CD14-positive monocyte (primary cell): ENCODE results near the gene TP53BP2. TPM values are rescaled to one million over a fixed set of nuclear protein-coding genes. Genes with fewer than 3 reads are reported as not detected.
A peak's percentile ranks its signal among the peaks of the same experiment; 100 is the strongest.

ENCODE experiments used
- DNase-seq, 3 donors: peaks; one replicate each; pipeline ENCODE4 v3.0.0-alpha.2; 2011 to 2022
- H2AFZ ChIP-seq: 2 replicates; pipeline ENCODE4 v1.6.0; 2012; ENCODE audit warnings: mild to moderate bottlenecking, low read depth, low read length, inconsistent platforms; ENCODE audit not compliant: insufficient read depth, poor library complexity, severe bottlenecking
- H3K27ac ChIP-seq, 2 donors: 1 replicate in 1 of 2; 2 replicates in 1 of 2; pipeline ENCODE4 v1.5.1; 2012 to 2013; ENCODE audit warnings: low read length in 2 of 2, control low read depth in 1 of 2, inconsistent platforms in 1 of 2, low read depth in 1 of 2, mild to moderate bottlenecking in 1 of 2
- H3K27me3 ChIP-seq, 2 donors: one replicate each; pipeline versions ENCODE4 v1.6.0 to v1.6.1; 2011 to 2013; ENCODE audit warnings: low read length in 2 of 2; ENCODE audit not compliant: control insufficient read depth in 2 of 2, insufficient read depth in 2 of 2
- H3K36me3 ChIP-seq, 2 donors: replicated peaks in 1 of 2; 1 replicate in 1 of 2; 2 replicates in 1 of 2; pipeline versions ENCODE4 v1.5.1 to v1.6.1; 2012 to 2013; ENCODE audit warnings: low read length in 2 of 2, control low read depth in 1 of 2, inconsistent platforms in 1 of 2, mild to moderate bottlenecking in 1 of 2; ENCODE audit not compliant: insufficient read depth in 2 of 2, control insufficient read depth in 1 of 2
- H3K4me1 ChIP-seq, 2 donors: 1 replicate in 1 of 2; 2 replicates in 1 of 2; pipeline versions ENCODE4 v1.5.1 to v1.6.1; 2012 to 2013; ENCODE audit warnings: low read length in 2 of 2, control low read depth in 1 of 2, inconsistent platforms in 1 of 2, mild to moderate bottlenecking in 1 of 2, moderate library complexity in 1 of 2; ENCODE audit not compliant: insufficient read depth in 2 of 2, control insufficient read depth in 1 of 2
- H3K4me2 ChIP-seq: replicated peaks from 2 replicates; pipeline ENCODE3; 2012; ENCODE audit warnings: low read length, moderate library complexity, mild to moderate bottlenecking; ENCODE audit not compliant: poor library complexity, severe bottlenecking; ENCODE audit errors: extremely low read depth
- H3K4me3 ChIP-seq, 3 experiments: fragments of 200-600 bp in 1 of 3; sonication (generic) in 1 of 3; replicated peaks in 1 of 3; 1 replicate in 2 of 3; 2 replicates in 1 of 3; pipeline ENCODE4 v1.5.1; 2011 to 2013; ENCODE audit warnings: low read length in 3 of 3, mild to moderate bottlenecking in 3 of 3, control low read depth in 2 of 3, low read depth in 2 of 3, inconsistent platforms in 1 of 3, moderate library complexity in 1 of 3
- H3K79me2 ChIP-seq: 2 replicates; pipeline ENCODE4 v1.6.0; 2012; ENCODE audit warnings: mild to moderate bottlenecking, control low read depth, inconsistent platforms, low read length, moderate library complexity; ENCODE audit not compliant: insufficient read depth
- H3K9ac ChIP-seq: 2 replicates; pipeline ENCODE4 v1.6.0; 2017; ENCODE audit warnings: low read length, mild to moderate bottlenecking; ENCODE audit not compliant: insufficient read depth, poor library complexity, severe bottlenecking
- H3K9me3 ChIP-seq, 2 donors: replicated peaks in 1 of 2; 1 replicate in 1 of 2; 2 replicates in 1 of 2; pipeline versions ENCODE4 v1.5.1 to v1.6.1; 2012 to 2013; ENCODE audit warnings: low read length in 2 of 2, control low read depth in 1 of 2; ENCODE audit not compliant: control insufficient read depth in 1 of 2, insufficient read depth in 1 of 2
- H4K20me1 ChIP-seq: 2 replicates; pipeline ENCODE4 v1.6.0; 2012; ENCODE audit warnings: mild to moderate bottlenecking, low read length, control low read depth, moderate library complexity; ENCODE audit not compliant: insufficient read depth
- H3K27ac Mint-ChIP-seq, 7 donors: one replicate each; pipeline ENCODE4 v1.8.0; 2020; ENCODE audit warnings: mild to moderate bottlenecking in 7 of 7, mixed read lengths in 7 of 7, moderate library complexity in 6 of 7, inconsistent platforms in 2 of 7
- H3K27me3 Mint-ChIP-seq, 3 donors: one replicate each; pipeline ENCODE4 v1.8.0; 2021 to 2022; ENCODE audit warnings: low read depth in 3 of 3, mild to moderate bottlenecking in 3 of 3, mixed read lengths in 3 of 3, moderate library complexity in 3 of 3, inconsistent platforms in 1 of 3
- H3K36me3 Mint-ChIP-seq, 2 donors: one replicate each; pipeline ENCODE4 v1.8.0; 2020; ENCODE audit warnings: mixed read lengths in 2 of 2, inconsistent platforms in 1 of 2, mild to moderate bottlenecking in 1 of 2
- H3K4me1 Mint-ChIP-seq: one replicate; pipeline ENCODE4 v1.8.0; 2020; ENCODE audit warnings: mild to moderate bottlenecking, mixed read lengths
- H3K4me3 Mint-ChIP-seq, 2 donors: one replicate each; pipeline ENCODE4 v1.8.0; 2020; ENCODE audit warnings: mild to moderate bottlenecking in 2 of 2, mixed read lengths in 2 of 2, moderate library complexity in 1 of 2
- H3K9me3 Mint-ChIP-seq, 7 donors: one replicate each; pipeline ENCODE4 v1.8.0; 2020 to 2022; ENCODE audit warnings: mixed read lengths in 7 of 7, mild to moderate bottlenecking in 6 of 7, moderate library complexity in 6 of 7, inconsistent platforms in 2 of 7
- WGBS: methylation state at CpG from one replicate; pipeline ENCODE4 v1.1.5; 2013; ENCODE audit warnings: missing lambda C conversion rate; ENCODE audit not compliant: insufficient coverage; 5-methylcytosine and 5-hydroxymethylcytosine counted together
- intact Hi-C, 2 donors: fragments of 100-400 bp; cut with micrococcal nuclease; formaldehyde crosslinking; loops; one replicate each; pipeline versions ENCODE4 v1.15.0 to v1.15.1; 2023
- polyA plus RNA-seq, 3 donors: library from polyadenylated mRNA; depleted of rRNA in 1 of 3; unstranded in 2 of 3; stranded (reverse) in 1 of 3; fragments of 300-500 nt in 2 of 3; fragments of >200 nt in 1 of 3; fragmentation: Illumina TruSeq in 2 of 3; gene quantifications; 1 replicate in 2 of 3; 2 replicates in 1 of 3; pipeline ENCODE4 v1.2.3, GENCODE V29; 2012 to 2021
- TF ChIP-seq, protein P1 (sequence below): fragments of 200-600 bp; IDR thresholded peaks from one replicate; pipeline ENCODE4 v1.8.0; 2022; ENCODE audit warnings: antibody characterized with exemption, mild to moderate bottlenecking

TP53BP2 gene
- polyA plus RNA-seq, 3 donors: 5.7 to 19.7 (median 8.8) TPM

DNA sequence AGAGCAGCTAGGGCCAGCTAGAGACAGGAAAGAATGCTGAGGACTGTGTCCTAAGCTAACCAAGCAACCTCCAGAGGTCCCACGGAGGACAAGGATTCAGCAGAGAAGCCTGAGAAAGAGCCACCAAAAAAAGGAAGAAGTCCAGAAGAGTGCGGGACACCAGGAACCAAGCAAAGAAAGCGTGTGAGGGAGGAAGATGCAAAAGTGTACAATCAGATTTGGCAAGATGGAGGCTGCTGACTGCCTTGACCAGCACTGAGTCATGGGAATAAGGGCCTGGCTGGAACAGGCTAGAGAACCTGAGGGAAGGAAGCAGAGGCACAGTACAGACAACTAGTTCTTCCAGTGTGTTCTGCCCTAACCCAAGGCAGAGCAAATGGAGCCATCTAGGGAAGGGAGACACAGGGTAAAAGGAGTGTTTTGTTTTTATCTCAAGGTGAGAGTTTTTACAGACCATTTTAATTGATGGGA lies 18.5 kb downstream of the TP53BP2 start:
- no peaks in the 10 kb centered on the region for H3K9me3 ChIP-seq
- 14% methylated on average over 3 of the region's 3 CpGs for WGBS
- H3K4me3 Mint-ChIP-seq: peak overlapping the region in 1 of 2 donors; percentile 56
- H3K36me3 ChIP-seq: peaks cover 0 to 4% of the 10 kb centered on the region in 2 donors
- H3K36me3 Mint-ChIP-seq: peaks cover 6 to 11% of the 10 kb centered on the region in 2 donors
- no peak overlapping the region for H3K4me3 ChIP-seq
- H3K9ac ChIP-seq: peak overlapping the region; percentile 42
- peaks cover 63 to 86% of the 10 kb centered on the region in 2 donors for H3K4me1 ChIP-seq
- no peaks in the 10 kb centered on the region for H3K27me3 ChIP-seq
- H2AFZ ChIP-seq: no peak overlapping the region
- H4K20me1 ChIP-seq: peaks cover 64% of the 10 kb centered on the region
- H3K27ac ChIP-seq: peak overlapping the region; percentile 83 to 87
- H3K4me2 ChIP-seq: peak overlapping the region; percentile 65
- TF ChIP-seq, protein P1, sequence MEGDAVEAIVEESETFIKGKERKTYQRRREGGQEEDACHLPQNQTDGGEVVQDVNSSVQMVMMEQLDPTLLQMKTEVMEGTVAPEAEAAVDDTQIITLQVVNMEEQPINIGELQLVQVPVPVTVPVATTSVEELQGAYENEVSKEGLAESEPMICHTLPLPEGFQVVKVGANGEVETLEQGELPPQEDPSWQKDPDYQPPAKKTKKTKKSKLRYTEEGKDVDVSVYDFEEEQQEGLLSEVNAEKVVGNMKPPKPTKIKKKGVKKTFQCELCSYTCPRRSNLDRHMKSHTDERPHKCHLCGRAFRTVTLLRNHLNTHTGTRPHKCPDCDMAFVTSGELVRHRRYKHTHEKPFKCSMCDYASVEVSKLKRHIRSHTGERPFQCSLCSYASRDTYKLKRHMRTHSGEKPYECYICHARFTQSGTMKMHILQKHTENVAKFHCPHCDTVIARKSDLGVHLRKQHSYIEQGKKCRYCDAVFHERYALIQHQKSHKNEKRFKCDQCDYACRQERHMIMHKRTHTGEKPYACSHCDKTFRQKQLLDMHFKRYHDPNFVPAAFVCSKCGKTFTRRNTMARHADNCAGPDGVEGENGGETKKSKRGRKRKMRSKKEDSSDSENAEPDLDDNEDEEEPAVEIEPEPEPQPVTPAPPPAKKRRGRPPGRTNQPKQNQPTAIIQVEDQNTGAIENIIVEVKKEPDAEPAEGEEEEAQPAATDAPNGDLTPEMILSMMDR: no peak
- peak; percentile 83 to 95 (median 93) for DNase-seq
- H3K79me2 ChIP-seq: peaks cover 85% of the 10 kb centered on the region
- peaks cover 66% of the 10 kb centered on the region for H3K4me1 Mint-ChIP-seq
- peak overlapping the region; percentile 94 to 98 (median 96) for H3K27ac Mint-ChIP-seq
- intact Hi-C loops: loop anchor here in 1 of 2 donors (10.0 kb wide), 1 partner anchor 112 kb away; the partner anchor contains the start of gene CAPN2
- H3K9me3 Mint-ChIP-seq: no peaks in the 10 kb centered on the region
- no peaks in the 10 kb centered on the region for H3K27me3 Mint-ChIP-seq

DNA sequence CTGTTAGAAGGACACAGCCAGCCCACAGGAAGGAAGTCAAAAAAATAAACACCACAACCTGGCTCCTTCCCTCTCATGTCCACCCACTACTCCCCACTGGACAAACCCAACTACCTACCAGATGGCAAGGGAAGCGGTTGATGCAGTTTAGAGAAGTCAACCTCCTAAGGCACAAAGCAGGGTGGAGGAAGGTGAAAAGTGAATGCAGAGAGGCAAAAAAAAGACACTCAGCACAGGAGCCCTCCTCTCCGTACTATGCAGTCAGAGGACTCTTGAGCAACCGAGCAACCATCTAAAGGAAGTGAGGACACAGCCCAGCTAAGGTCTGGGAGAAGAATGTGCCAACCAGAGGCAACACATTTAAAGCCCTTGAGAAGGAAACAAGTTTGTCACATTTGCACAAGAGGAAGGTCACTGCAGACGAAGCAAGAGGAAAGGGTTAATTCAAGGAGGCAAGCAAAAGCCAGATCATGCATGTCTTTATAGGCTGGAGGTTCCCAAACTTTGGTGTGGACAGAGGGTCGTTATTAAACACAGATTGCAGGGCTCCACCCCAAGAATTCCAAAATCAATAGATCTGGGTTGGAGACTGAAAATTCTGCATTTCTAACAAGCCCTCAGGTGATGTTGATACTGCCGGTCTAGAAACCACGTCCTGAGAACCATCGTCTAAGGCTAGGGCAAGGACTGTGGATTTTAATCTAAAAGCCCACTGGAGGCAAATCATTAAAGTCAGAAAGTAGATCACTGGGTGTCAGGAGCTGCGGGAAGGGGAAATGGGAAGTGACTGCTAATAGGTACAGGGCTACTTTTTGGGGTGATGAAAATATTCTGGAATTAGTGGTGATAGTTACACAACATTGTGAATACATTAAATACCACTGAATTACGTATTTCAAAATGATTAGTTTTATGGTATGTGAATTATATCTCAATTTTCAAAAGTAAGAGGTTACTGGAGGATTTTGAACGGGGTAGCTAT lies 19.7 kb downstream of the TP53BP2 start:
- peak overlapping the region; percentile 44 to 83 for H3K27ac ChIP-seq

More for the DNA sequence above, 19.7 kb downstream of the TP53BP2 start:
- Mint-ChIP-seq H3K9me3 (no peaks in the 10 kb centered on the region), H3K4me3 (peak overlapping the region; percentile 59 to 76), H3K4me1 (peaks cover 66% of the 10 kb centered on the region), H3K36me3 (peaks cover 10 to 13% of the 10 kb centered on the region in 2 donors), H3K27ac (peak overlapping the region; percentile 94 to 98 (median 96)), H3K27me3 (no peaks in the 10 kb centered on the region)
- Histone ChIP-seq H3K4me1 (peaks cover 54 to 74% of the 10 kb centered on the region in 2 donors), H3K27me3 (no peaks in the 10 kb centered on the region), H2AFZ (no peak overlapping the region), H3K4me2 (peak overlapping the region; percentile 65), H3K36me3 (peaks cover 4 to 9% of the 10 kb centered on the region in 2 donors), H3K79me2 (peaks cover 94% of the 10 kb centered on the region), H3K4me3 (peak overlapping the region in 2 of 3 experiments; percentile 19 to 59), H3K9me3 (no peaks in the 10 kb centered on the region), H3K9ac (peak overlapping the region; percentile 42), H4K20me1 (peaks cover 75% of the 10 kb centered on the region)
- intact Hi-C loops: loop anchor here in 1 of 2 donors (10.0 kb wide), 1 partner anchor 111 kb away; the partner anchor contains the start of gene CAPN2
- TF ChIP-seq, protein P1: no peak
- WGBS: 7% methylated on average over 5 of the region's 11 CpGs
- peak; percentile 85 to 93 (median 92) for DNase-seq
